Adipocyte (in vitro differentiated cells): ENCODE results near the gene FUZ.

Experiments used
- DNase-seq: peaks from one replicate; pipeline ENCODE4 v3.0.0-alpha.2; 2015; ENCODE audit warnings: low read depth
- H3K27me3 ChIP-seq: replicated peaks from 2 replicates; pipeline ENCODE4 v1.7.0; 2013; ENCODE audit warnings: mild to moderate bottlenecking, low read length, moderate library complexity; ENCODE audit not compliant: control insufficient read depth, insufficient read depth
- H3K36me3 ChIP-seq: 2 replicates; pipeline ENCODE4 v1.7.0; 2013; ENCODE audit warnings: low read length, mild to moderate bottlenecking, moderate library complexity; ENCODE audit not compliant: control insufficient read depth, insufficient read depth, severe bottlenecking
- H3K4me1 ChIP-seq: 2 replicates; pipeline ENCODE4 v1.7.0; 2013; ENCODE audit warnings: mild to moderate bottlenecking, low read length, moderate library complexity; ENCODE audit not compliant: control insufficient read depth, insufficient read depth
- H3K4me3 ChIP-seq: 2 replicates; pipeline ENCODE4 v1.7.0; 2013; ENCODE audit warnings: mild to moderate bottlenecking, low read length, moderate library complexity
- H3K9ac ChIP-seq: 2 replicates; pipeline ENCODE4 v1.7.0; 2013; ENCODE audit warnings: mild to moderate bottlenecking, low read length, moderate library complexity
- H3K9me3 ChIP-seq: 2 replicates; pipeline ENCODE4 v1.7.0; 2013; ENCODE audit warnings: mild to moderate bottlenecking, low read length, moderate library complexity; ENCODE audit not compliant: control insufficient read depth

Gene FUZ

DNA sequence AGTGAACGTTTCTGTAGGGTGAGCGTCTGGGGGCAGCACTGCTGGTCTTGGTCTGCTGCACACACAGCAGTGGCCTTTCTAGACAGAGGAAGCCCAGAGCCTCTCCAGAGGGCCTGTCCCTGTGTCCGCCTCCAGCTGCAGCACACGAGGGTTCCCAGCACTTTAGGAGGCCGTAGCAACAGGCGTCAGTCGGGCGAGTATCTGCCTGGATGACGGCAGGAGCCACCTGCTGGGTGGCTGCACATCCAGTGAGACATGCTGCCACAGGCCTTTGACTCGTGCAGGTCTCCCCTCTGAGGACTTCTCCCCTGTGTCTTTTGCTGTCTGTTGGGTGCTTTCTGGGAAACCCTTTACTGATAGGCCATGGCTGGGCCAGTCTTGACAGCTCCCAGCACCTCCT, 24.2 kb downstream of the FUZ start:
- peaks cover 28% of the 10 kb centered on the region for H3K4me1 ChIP-seq
- no peaks in the 10 kb centered on the region for H3K27me3 ChIP-seq
- no peak for DNase-seq
- H3K9me3 ChIP-seq: no peaks in the 10 kb centered on the region
- no peak overlapping the region for H3K9ac ChIP-seq
- H3K4me3 ChIP-seq: no peak overlapping the region
- peaks cover 69% of the 10 kb centered on the region for H3K36me3 ChIP-seq

DNA sequence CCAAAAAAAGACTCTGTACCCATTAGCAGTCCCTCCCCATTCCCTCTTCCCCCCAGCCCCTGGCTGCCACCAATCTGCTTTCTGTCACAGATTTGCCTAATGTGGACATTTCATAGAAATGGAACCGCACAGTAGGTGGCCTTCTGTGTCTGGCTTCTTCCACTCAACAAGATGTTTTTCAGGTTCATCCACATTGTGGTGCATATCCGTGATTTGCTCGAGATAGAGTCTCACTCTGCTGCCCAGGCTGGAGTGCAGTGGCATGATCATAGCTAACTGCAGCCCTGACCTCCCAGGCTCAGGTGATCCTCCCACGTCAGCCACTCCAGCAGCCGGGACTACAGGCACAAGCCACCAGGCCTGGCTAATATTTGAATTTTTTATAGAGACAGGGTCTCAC, 25.3 kb downstream of the FUZ start:
- no peak for DNase-seq
- Histone ChIP-seq H3K4me1 (peaks cover 24% of the 10 kb centered on the region), H3K27me3 (no peaks in the 10 kb centered on the region), H3K4me3 (no peak overlapping the region), H3K9ac (no peak overlapping the region), H3K9me3 (no peaks in the 10 kb centered on the region), H3K36me3 (peaks cover 70% of the 10 kb centered on the region)

DNA sequence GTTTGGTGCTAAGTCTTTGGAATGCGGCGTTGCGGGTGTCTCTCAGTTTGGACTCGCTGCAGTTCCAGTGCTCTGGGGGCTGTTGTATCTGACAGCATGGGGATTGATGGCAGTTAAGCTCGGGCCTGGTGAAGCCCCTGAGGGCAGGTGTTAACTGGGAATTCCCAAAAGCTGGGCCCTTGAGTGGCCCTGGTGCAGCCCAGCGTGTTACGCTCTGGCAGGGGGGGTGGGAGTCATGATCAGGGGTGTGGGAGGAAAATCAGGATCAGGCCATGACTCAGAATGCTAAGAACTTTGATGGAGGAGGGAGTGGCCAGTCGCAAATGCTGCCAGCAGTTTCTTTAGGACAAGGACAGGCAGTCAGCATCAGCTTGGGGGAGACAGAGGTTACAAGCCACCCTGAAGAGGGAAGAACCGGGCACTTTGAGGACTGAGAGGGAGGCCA, 26.7 kb downstream of the FUZ start:
- Histone ChIP-seq H3K9me3 (no peaks in the 10 kb centered on the region), H3K4me3 (no peak overlapping the region)
- DNase-seq: peak; percentile 44

DNA sequence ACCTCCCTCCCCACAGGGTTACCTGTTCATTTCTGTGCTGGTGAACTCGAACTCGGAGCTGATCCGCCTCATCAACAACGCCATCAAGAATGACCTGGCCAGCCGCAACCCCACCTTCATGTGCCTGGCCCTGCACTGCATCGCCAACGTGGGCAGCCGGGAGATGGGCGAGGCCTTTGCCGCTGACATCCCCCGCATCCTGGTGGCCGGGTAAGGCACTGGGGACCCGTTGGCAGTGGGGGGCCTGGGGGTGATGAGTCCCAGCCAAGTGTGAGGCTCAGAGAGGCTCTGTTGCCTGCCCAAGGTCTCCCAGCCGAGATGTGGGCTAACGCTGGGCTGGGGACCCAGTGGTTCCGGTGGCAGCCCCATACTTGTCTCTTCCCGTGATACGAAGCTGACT, 30.6 kb downstream of the FUZ start:
- peaks cover 51% of the 10 kb centered on the region for H3K36me3 ChIP-seq
- H3K9ac ChIP-seq: no peak overlapping the region
- peaks cover 13% of the 10 kb centered on the region for H3K4me1 ChIP-seq
- H3K4me3 ChIP-seq: no peak overlapping the region
- H3K27me3 ChIP-seq: no peaks in the 10 kb centered on the region
- H3K9me3 ChIP-seq: no peaks in the 10 kb centered on the region
- no peak for DNase-seq

More for the DNA sequence above, 26.7 kb downstream of the FUZ start:
- Histone ChIP-seq H3K36me3 (peaks cover 68% of the 10 kb centered on the region), H3K9ac (peak overlapping the region; percentile 16), H3K4me1 (peaks cover 22% of the 10 kb centered on the region), H3K27me3 (no peaks in the 10 kb centered on the region)

DNA sequence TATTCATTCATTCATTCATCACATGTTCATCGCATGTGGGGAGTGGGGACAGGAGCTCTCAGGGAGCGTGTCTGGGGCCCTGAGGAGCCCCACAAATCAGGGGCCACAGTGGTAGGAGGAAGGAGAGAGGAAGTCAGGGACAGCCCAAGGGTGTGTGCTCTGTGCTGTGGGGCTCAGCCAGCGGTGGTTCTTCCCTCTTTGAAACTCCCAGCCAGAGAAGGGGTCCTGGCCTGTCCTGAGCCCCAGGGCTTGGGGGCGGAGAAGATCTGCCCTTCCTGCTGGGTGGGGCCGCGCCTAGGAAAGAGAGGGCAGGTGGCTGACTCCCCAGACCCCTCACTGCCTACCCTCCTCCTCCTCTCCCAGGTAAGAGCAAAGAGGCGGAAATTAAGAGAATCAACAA, 31.7 kb downstream of the FUZ start:
- Histone ChIP-seq H3K27me3 (no peaks in the 10 kb centered on the region), H3K4me1 (peaks cover 5% of the 10 kb centered on the region), H3K36me3 (peaks cover 53% of the 10 kb centered on the region), H3K9ac (no peak overlapping the region), H3K9me3 (no peaks in the 10 kb centered on the region), H3K4me3 (no peak overlapping the region)
- no peak for DNase-seq

DNA sequence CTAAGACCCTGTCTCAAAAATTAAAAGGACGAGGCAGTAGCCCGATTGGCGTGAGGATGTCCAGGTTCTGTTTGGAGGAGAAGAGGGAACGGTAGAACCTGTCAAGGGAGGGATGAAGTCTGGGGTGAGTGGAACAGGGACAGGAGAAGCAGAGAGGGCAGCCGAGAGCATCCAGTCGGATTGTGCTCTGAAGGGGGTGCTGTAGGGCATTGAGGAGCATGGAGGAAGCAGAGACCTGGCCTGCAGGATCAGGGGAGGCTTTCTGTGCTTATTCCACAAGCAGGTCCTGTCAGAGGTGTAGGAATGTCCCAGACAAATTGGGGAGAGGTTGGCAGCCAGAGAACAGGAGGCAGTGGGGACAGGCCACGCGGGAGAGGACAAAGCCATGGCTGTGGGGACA, 32.2 kb downstream of the FUZ start:
- Histone ChIP-seq H3K36me3 (peaks cover 57% of the 10 kb centered on the region), H3K9me3 (no peaks in the 10 kb centered on the region), H3K4me3 (no peak overlapping the region), H3K27me3 (no peaks in the 10 kb centered on the region), H3K9ac (no peak overlapping the region), H3K4me1 (peaks cover under 1% of the 10 kb centered on the region)
- no peak for DNase-seq

DNA sequence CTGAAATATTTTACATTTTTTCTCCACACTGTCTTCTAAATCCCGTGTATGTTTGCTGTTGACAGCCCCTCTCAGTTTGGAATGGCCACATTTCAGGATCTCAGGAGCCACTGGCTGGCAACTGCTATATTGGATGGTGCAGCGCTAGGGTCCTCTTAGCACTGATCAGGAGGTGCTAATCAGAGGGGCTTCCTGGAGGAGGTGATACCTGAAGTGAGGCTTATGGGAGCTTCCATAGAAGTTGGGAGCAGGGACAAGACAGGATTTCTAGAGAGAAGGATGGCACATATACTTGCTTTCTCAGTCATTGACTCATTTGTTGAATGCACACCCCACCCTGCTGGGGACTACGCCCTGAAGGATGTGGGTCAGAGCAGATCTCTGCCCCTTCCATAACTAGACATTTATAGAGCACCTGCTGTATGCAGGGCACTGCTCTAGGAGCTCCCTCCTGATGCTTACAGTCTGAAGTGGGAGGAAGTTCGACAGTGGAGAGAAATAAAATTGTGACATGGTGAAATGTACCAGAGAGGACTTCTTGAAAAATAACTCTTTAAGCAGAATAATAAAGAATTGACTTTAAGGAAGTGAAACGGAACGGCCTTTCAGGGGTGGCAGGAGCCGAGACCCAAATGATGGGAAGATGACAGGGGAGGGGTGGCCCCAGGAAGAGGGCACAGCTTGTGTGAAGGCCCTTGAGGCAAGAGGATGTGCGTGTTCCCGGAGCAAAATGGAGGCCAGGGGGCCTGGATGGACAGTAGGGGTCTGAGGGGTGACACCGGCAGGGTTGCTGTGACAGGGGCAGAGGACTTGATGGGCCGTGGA, 33.1 kb downstream of the FUZ start:
- no peak for DNase-seq
- no peaks in the 10 kb centered on the region for H3K4me1 ChIP-seq
- H3K9ac ChIP-seq: no peak overlapping the region
- H3K4me3 ChIP-seq: no peak overlapping the region
- H3K9me3 ChIP-seq: no peaks in the 10 kb centered on the region
- no peaks in the 10 kb centered on the region for H3K27me3 ChIP-seq
- peaks cover 55% of the 10 kb centered on the region for H3K36me3 ChIP-seq

DNA sequence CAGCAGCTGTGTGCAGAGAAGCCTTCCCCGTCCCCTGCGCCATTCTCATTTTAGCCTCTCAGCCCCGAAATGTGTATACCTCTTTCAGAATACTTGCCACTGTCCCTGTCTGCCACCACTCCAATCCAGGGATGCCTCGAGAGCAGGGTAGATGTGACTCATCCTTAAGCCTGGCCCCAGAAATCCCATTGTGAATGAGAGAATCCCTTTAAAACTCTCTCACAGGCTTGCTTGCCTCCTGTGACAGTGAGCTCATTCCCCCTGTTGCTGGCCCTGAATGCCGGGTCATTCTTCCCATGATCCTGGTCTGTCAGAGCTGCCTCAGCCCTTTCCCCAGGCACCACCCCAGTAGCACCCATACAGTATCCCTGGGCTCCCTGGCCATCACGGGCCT, 36.7 kb downstream of the FUZ start:
- no peak for DNase-seq
- no peaks in the 10 kb centered on the region for H3K27me3 ChIP-seq
- no peak overlapping the region for H3K9ac ChIP-seq
- H3K36me3 ChIP-seq: peaks cover 37% of the 10 kb centered on the region
- H3K4me3 ChIP-seq: no peak overlapping the region
- peaks cover 10% of the 10 kb centered on the region for H3K4me1 ChIP-seq
- H3K9me3 ChIP-seq: no peaks in the 10 kb centered on the region

DNA sequence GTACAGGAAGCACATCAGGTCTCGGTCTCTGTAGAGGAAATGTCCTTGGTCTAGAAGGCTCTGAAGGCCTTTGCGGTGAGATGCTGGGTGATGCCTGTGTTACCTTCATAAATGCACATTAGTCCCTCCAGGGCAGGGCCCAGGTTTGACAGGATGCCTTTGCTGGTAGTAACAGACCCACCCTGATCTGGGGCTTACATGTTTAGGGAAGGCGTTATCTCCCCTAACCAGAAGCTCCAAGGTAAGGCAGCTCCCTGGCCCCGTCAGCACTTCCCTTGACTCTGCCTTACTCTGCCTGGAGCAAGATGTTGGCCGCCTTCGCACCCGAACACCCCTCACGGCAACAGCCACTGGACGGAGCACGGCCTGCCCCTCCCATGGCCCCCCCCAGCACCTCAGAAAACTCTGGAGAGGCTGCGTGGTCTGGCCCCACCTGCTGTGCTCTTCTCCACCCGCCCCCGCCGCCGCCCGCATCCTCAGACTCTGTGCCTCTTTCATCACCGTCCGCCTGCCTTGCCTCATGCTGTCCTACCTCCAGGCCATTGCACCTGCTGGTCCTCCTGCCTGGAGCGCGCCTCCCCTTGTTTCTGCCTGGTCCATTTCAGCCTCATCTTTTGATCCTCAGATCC, 37.2 kb downstream of the FUZ start:
- no peak overlapping the region for H3K9ac ChIP-seq
- no peak for DNase-seq
- no peaks in the 10 kb centered on the region for H3K9me3 ChIP-seq
- H3K36me3 ChIP-seq: peaks cover 34% of the 10 kb centered on the region
- H3K27me3 ChIP-seq: no peaks in the 10 kb centered on the region
- no peak overlapping the region for H3K4me3 ChIP-seq
- H3K4me1 ChIP-seq: peaks cover 10% of the 10 kb centered on the region

DNA sequence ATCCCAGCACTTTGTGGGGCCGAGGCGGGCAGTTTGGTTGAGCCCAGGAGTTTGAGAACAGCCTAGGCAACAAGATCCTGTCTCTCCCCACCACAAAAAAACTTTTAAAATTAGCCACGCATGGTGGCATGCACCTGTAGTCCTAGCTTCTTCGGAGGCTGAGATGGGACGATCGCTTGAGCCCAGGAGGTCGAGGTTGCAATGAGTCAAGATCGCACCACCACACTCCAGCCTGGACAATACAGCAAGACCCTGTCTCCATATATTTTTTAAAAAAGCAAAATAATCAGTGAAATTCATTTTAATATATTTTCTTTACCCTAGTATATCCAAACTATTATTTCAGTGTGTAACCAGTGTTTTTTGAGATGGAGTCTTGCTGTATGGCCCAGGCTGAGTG, 38.1 kb downstream of the FUZ start:
- H3K36me3 ChIP-seq: peaks cover 38% of the 10 kb centered on the region

DNA sequence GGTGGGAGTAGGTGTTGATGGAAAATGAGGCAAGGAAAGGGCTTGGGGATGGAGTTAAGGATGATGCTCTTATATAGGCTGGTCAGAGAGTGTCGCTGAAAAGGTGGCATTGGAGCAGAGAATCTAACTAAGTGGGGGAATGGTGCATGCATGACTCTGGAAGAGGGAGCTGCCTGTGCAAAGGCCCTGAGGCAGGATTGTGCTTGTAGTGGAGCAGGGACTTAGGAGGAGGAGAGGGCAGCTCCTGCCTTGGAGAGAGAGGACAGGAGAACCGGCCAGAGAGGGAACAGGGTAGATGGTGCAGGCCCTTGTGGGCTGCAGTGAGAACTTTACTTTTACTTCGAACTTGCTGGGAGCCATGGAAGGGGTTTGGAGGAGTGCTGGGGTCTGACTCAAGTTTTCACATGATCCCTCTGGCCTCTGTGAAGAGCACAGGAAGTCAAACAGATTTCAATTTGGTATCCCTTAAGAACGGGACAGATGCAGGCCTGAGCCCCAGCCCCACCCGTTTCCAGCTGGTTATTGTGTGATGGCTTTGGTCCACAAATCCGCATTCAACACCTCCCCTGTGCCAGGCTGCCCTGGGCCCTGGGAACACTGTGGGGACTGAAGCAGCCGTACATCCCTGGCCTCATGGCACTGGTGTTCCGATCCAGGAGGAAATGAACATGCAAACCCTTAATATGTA, 39.3 kb downstream of the FUZ start:
- DNase-seq: no peak
- Histone ChIP-seq H3K4me1 (peaks cover 22% of the 10 kb centered on the region), H3K36me3 (peaks cover 34% of the 10 kb centered on the region), H3K9me3 (no peaks in the 10 kb centered on the region), H3K27me3 (no peaks in the 10 kb centered on the region), H3K9ac (peak overlapping the region; percentile 4), H3K4me3 (no peak overlapping the region)

More for the DNA sequence above, 38.1 kb downstream of the FUZ start:
- H3K9ac ChIP-seq: no peak overlapping the region
- H3K27me3 ChIP-seq: no peaks in the 10 kb centered on the region
- no peak for DNase-seq
- H3K4me3 ChIP-seq: no peak overlapping the region
- no peaks in the 10 kb centered on the region for H3K9me3 ChIP-seq
- H3K4me1 ChIP-seq: peaks cover 13% of the 10 kb centered on the region
